GM23248 (cell line): Measurements from ENCODE around the gene MGAT5. TPM values are rescaled to one million over a fixed set of nuclear protein-coding genes. Genes with fewer than 3 reads are reported as not detected.

Experiments
- DNase-seq: peaks from one replicate; pipeline ENCODE4 v3.0.0-alpha.2; 2015
- H2AFZ ChIP-seq: fragments of 200-600 bp; sonication (generic); 2 replicates; pipeline ENCODE4 v1.6.1; 2016; ENCODE audit warnings: antibody characterized with exemption
- H3F3A ChIP-seq: fragments of 200-600 bp; sonication (generic); 2 replicates; pipeline ENCODE4 v1.6.1; 2016; ENCODE audit warnings: mild to moderate bottlenecking, antibody characterized with exemption, mixed run types; ENCODE audit not compliant: insufficient read depth
- H3K27ac ChIP-seq: fragments of 200-600 bp; sonication (generic); 2 replicates; pipeline ENCODE4 v1.5.1; 2016; ENCODE audit warnings: mild to moderate bottlenecking
- H3K27me3 ChIP-seq: fragments of 200-600 bp; sonication (generic); replicated peaks from 2 replicates; pipeline ENCODE4 v1.6.1; 2016; ENCODE audit warnings: mild to moderate bottlenecking; ENCODE audit not compliant: insufficient read depth
- H3K36me3 ChIP-seq: fragments of 200-600 bp; sonication (generic); 2 replicates; pipeline ENCODE4 v1.6.1; 2016; ENCODE audit warnings: low read depth, mild to moderate bottlenecking
- H3K4me1 ChIP-seq: fragments of 200-600 bp; sonication (generic); 2 replicates; pipeline ENCODE4 v1.6.1; 2016; ENCODE audit warnings: mild to moderate bottlenecking; ENCODE audit not compliant: insufficient read depth
- H3K4me2 ChIP-seq: fragments of 200-600 bp; sonication (generic); one replicate; pipeline ENCODE4 v1.6.1; 2016; ENCODE audit warnings: mild to moderate bottlenecking; ENCODE audit not compliant: unreplicated experiment
- H3K4me3 ChIP-seq: fragments of 200-600 bp; sonication (generic); 2 replicates; pipeline ENCODE4 v1.5.1; 2016; ENCODE audit warnings: mild to moderate bottlenecking
- H3K79me2 ChIP-seq: fragments of 200-600 bp; sonication (generic); 2 replicates; pipeline ENCODE4 v1.6.1; 2016; ENCODE audit warnings: mild to moderate bottlenecking; ENCODE audit not compliant: insufficient read depth
- H3K9ac ChIP-seq: fragments of 200-600 bp; sonication (generic); 2 replicates; pipeline ENCODE4 v1.6.1; 2016; ENCODE audit warnings: mild to moderate bottlenecking
- H3K9me2 ChIP-seq: fragments of 200-600 bp; sonication (generic); 2 replicates; pipeline ENCODE4 v1.6.1; 2016; ENCODE audit warnings: mixed run types, mild to moderate bottlenecking, moderate library complexity; ENCODE audit not compliant: insufficient read depth
- H3K9me3 ChIP-seq: fragments of 200-600 bp; sonication (generic); one replicate; pipeline ENCODE4 v1.6.1; 2017; ENCODE audit warnings: low read depth
- H4K20me1 ChIP-seq: fragments of 200-600 bp; sonication (generic); 2 replicates; pipeline ENCODE4 v1.6.0; 2016; ENCODE audit not compliant: insufficient read depth
- EZH2 ChIP-seq: fragments of 200-600 bp; sonication (generic); IDR thresholded peaks from 2 replicates; pipeline ENCODE4 v1.6.1; 2018; ENCODE audit warnings: antibody characterized with exemption, mild to moderate bottlenecking; ENCODE audit not compliant: insufficient read depth, poor library complexity, severe bottlenecking
- EZH2phosphoT487 ChIP-seq: fragments of 200-600 bp; sonication (generic); IDR thresholded peaks from 2 replicates; pipeline ENCODE4 v1.6.1; 2018; ENCODE audit warnings: antibody characterized with exemption, moderate library complexity, mild to moderate bottlenecking, low read depth; ENCODE audit not compliant: insufficient read depth
- WGBS, 2 experiments: methylation state at CpG; one replicate each; pipeline ENCODE4 v1.1.6; 2015 to 2017; ENCODE audit warnings: low lambda C conversion rate in 2 of 2, low coverage in 1 of 2; ENCODE audit errors: missing lambda C conversion rate in 2 of 2; 5-methylcytosine and 5-hydroxymethylcytosine counted together
- in situ Hi-C: fragments of 300-500 bp; cut with MboI; formaldehyde crosslinking; loops from 2 replicates; pipeline ENCODE4 v1.15.0; 2020
- polyA plus RNA-seq: library from polyadenylated mRNA; unstranded; fragments of >200 nt; fragmentation: Nextera tagmentation; extraction: Ambion mirVana; gene quantifications from 2 replicates; pipeline ENCODE4 v1.2.1, GENCODE V29; 2016
- total RNA-seq: library from RNA; depleted of rRNA; stranded (reverse); fragments of >200 nt; shearing (Covaris generic); gene quantifications from 2 replicates; pipeline ENCODE4 v1.2.3, GENCODE V29; 2014

The MGAT5 gene
- total and polyA plus RNA-seq, 2 experiments from 2014 or later, result 1.8 to 15.9 TPM

- WGBS, 2 experiments, result 26 to 29% methylated on average over 4 of the region's 4 CpGs
- H3K36me3 ChIP-seq, result no peaks in the 10 kb centered on the region
- H4K20me1 ChIP-seq, result no peaks in the 10 kb centered on the region
- no peaks in the 10 kb centered on the region for H3K9me2 ChIP-seq
- in situ Hi-C loops, result loop anchor here (10.0 kb wide), 1 partner anchor 415 kb away; no protein-coding TSS in a partner anchor
- H3K4me2 ChIP-seq, result no peak overlapping the region
- no peaks in the 10 kb centered on the region for H3F3A ChIP-seq
- no peak overlapping the region for H2AFZ ChIP-seq
- no peaks in the 10 kb centered on the region for H3K9me3 ChIP-seq
- no peaks in the 10 kb centered on the region for H3K79me2 ChIP-seq
- no peak overlapping the region for H3K4me3 ChIP-seq
- H3K27ac ChIP-seq, result no peak overlapping the region
- no peak overlapping the region for H3K9ac ChIP-seq
- no peaks in the 10 kb centered on the region for H3K4me1 ChIP-seq
- TF ChIP-seq EZH2phosphoT487 (no peak), EZH2 (no peak)
- no peaks in the 10 kb centered on the region for H3K27me3 ChIP-seq
- no peak for DNase-seq
Measured at GRCh38 chr2:134479696-134480330, 225.9 kb downstream of the MGAT5 start.

GRCh38 chr2:134482131-134482723, 228.4 kb downstream of the MGAT5 start:
- H3K9me3 ChIP-seq, result no peaks in the 10 kb centered on the region
- no peak overlapping the region for H3K4me2 ChIP-seq
- no peaks in the 10 kb centered on the region for H3K4me1 ChIP-seq
- DNase-seq, result no peak
- no peaks in the 10 kb centered on the region for H3K36me3 ChIP-seq
- H3K9ac ChIP-seq, result no peak overlapping the region
- no peaks in the 10 kb centered on the region for H4K20me1 ChIP-seq
- H3K27me3 ChIP-seq, result no peaks in the 10 kb centered on the region
- in situ Hi-C loops, result no loop called here
- WGBS, 2 experiments, result 23 to 26% methylated on average over 6 of the region's 6 CpGs
- no peak overlapping the region for H3K4me3 ChIP-seq
- no peak overlapping the region for H2AFZ ChIP-seq
- H3K79me2 ChIP-seq, result no peaks in the 10 kb centered on the region
- H3K9me2 ChIP-seq, result no peaks in the 10 kb centered on the region
- no peak overlapping the region for H3K27ac ChIP-seq
- no peak for TF ChIP-seq EZH2
- H3F3A ChIP-seq, result no peaks in the 10 kb centered on the region

- Histone ChIP-seq H3K4me1 (no peaks in the 10 kb centered on the region), H3K4me3 (no peak overlapping the region), H3F3A (no peaks in the 10 kb centered on the region), H3K27me3 (no peaks in the 10 kb centered on the region), H4K20me1 (no peaks in the 10 kb centered on the region), H3K9ac (no peak overlapping the region), H3K4me2 (no peak overlapping the region), H3K27ac (no peak overlapping the region), H3K79me2 (no peaks in the 10 kb centered on the region), H3K36me3 (no peaks in the 10 kb centered on the region), H3K9me2 (no peaks in the 10 kb centered on the region), H3K9me3 (no peaks in the 10 kb centered on the region), H2AFZ (no peak overlapping the region)
- 49 to 51% methylated on average over 15 of the region's 15 CpGs for WGBS, 2 experiments
- in situ Hi-C loops, result no loop called here
- DNase-seq, result no peak
- no peak for TF ChIP-seq EZH2
- TF ChIP-seq EZH2phosphoT487, result no peak
Measured at GRCh38 chr2:134482766-134483340, 229.0 kb downstream of the MGAT5 start.

- 25 to 32% methylated on average over 11 of the region's 11 CpGs for WGBS, 2 experiments
- H3K4me3 ChIP-seq, result no peak overlapping the region
- H3K9me3 ChIP-seq, result no peaks in the 10 kb centered on the region
- no peaks in the 10 kb centered on the region for H4K20me1 ChIP-seq
- no peaks in the 10 kb centered on the region for H3K9me2 ChIP-seq
- in situ Hi-C loops, result no loop called here
- no peaks in the 10 kb centered on the region for H3K36me3 ChIP-seq
- H3K79me2 ChIP-seq, result no peaks in the 10 kb centered on the region
- H3K27ac ChIP-seq, result no peak overlapping the region
- H3K4me1 ChIP-seq, result no peaks in the 10 kb centered on the region
- H3K9ac ChIP-seq, result no peak overlapping the region
- no peaks in the 10 kb centered on the region for H3F3A ChIP-seq
- H2AFZ ChIP-seq, result no peak overlapping the region
- peaks cover 18% of the 10 kb centered on the region for H3K27me3 ChIP-seq
- no peak overlapping the region for H3K4me2 ChIP-seq
- no peak for DNase-seq
- TF ChIP-seq EZH2phosphoT487 (no peak), EZH2 (no peak)
Measured at GRCh38 chr2:134489732-134490384, 236.0 kb downstream of the MGAT5 start.
